Glomerular visceral epithelial cell (primary cell): Measurements from ENCODE around the gene ZNF763.
"Not testable (repeated sequence)": the region's sequence is repeated elsewhere in the genome, so short reads cannot be mapped to it uniquely, and the experiment has no call there.

Experiments
- DNase-seq: peaks from one replicate; pipeline ENCODE4 v3.0.0-alpha.2; 2016; ENCODE audit errors: extremely low spot score

ZNF763 gene

GRCh38 chr19:11964858-11965645, at the start of gene ZNF763:
ZNF763 (plus strand) TSS chr19:11965040; CDS start chr19:11965209, 169 bp downstream.
- DNase-seq = no peak

- DNase-seq = no peak
These were observed 42.9 kb upstream of the ZNF763 start for GRCh38 chr19:11921852-11922495.

GRCh38 chr19:11924886-11925650, 39.8 kb upstream of the ZNF763 start, which contains the start of gene ZNF700:
ZNF700 (plus strand) TSS chr19:11925107; CDS start chr19:11925211, 104 bp downstream.
- DNase-seq = peak; percentile 95

- not testable (repeated sequence) for DNase-seq
These were observed 39.1 kb upstream of the ZNF763 start for GRCh38 chr19:11925651-11926187.

- DNase-seq = no peak
These were observed 37.6 kb upstream of the ZNF763 start for GRCh38 chr19:11927227-11927626.

- DNase-seq = peak; percentile 7
These were observed 33.8 kb upstream of the ZNF763 start for GRCh38 chr19:11931051-11931450.

GRCh38 chr19:11931513-11931912, 33.3 kb upstream of the ZNF763 start:
- no peak for DNase-seq

GRCh38 chr19:11935829-11936228, 29.0 kb upstream of the ZNF763 start:
- DNase-seq = not testable (repeated sequence)

GRCh38 chr19:11938383-11938782, 26.5 kb upstream of the ZNF763 start:
- DNase-seq = not testable (repeated sequence)

GRCh38 chr19:11941361-11941887, 23.4 kb upstream of the ZNF763 start:
- DNase-seq = not testable (repeated sequence)

GRCh38 chr19:11942008-11942842, 22.6 kb upstream of the ZNF763 start:
- no peak for DNase-seq

- DNase-seq = no peak
These were observed 22.1 kb upstream of the ZNF763 start for GRCh38 chr19:11942843-11943108.

GRCh38 chr19:11944656-11945055, 20.2 kb upstream of the ZNF763 start:
- DNase-seq = no peak

- no peak for DNase-seq
These were observed 16.2 kb upstream of the ZNF763 start for GRCh38 chr19:11948646-11949045.

- DNase-seq = no peak
These were observed 15.6 kb upstream of the ZNF763 start for GRCh38 chr19:11949201-11949600.

GRCh38 chr19:11949614-11950080, 15.2 kb upstream of the ZNF763 start:
- not testable (repeated sequence) for DNase-seq

- no peak for DNase-seq
These were observed 14.5 kb upstream of the ZNF763 start for GRCh38 chr19:11950312-11950711.

- DNase-seq = peak; percentile 12
These were observed 1.1 kb upstream of the ZNF763 start for GRCh38 chr19:11963566-11964355.

- DNase-seq = peak; percentile 12
These were observed 363 bp upstream of the ZNF763 start for GRCh38 chr19:11964496-11964857.

- DNase-seq = no peak
These were observed 5.3 kb downstream of the ZNF763 start for GRCh38 chr19:11970174-11970573.
